HG03354 (cell line): ENCODE results near the gene UBE4B.
"Not testable (repeated sequence)": the region's sequence is repeated elsewhere in the genome, so short reads cannot be mapped to it uniquely, and the experiment has no call there.

Experiments used
- ATAC-seq: cut with Tn5 transposase; IDR thresholded peaks from one replicate; pipeline ENCODE4 v1.9.1; 2021; ENCODE audit warnings: mild to moderate bottlenecking; ENCODE audit not compliant: unreplicated experiment, poor library complexity, severe bottlenecking

UBE4B gene

GRCh38 chr1:10032590-10033358, at the start of gene UBE4B:
Gene UBE4B (plus strand): TSS chr1:10032958. CDS start chr1:10033671, 713 bp downstream.
- peak; percentile 96 for ATAC-seq

GRCh38 chr1:9984253-9984652, 48.5 kb upstream of the UBE4B start:
- ATAC-seq: no peak

GRCh38 chr1:9985001-9985400, 47.8 kb upstream of the UBE4B start:
- ATAC-seq: no peak

GRCh38 chr1:9989773-9990172, 43.0 kb upstream of the UBE4B start:
- ATAC-seq: no peak

GRCh38 chr1:9990944-9991343, 41.8 kb upstream of the UBE4B start:
- ATAC-seq: no peak

- no peak for ATAC-seq
Observed at GRCh38 chr1:9992910-9993309, 39.8 kb upstream of the UBE4B start.

- ATAC-seq: no peak
Observed at GRCh38 chr1:9993561-9994075, 39.1 kb upstream of the UBE4B start.

- ATAC-seq: no peak
Observed at GRCh38 chr1:9996624-9997582, 35.9 kb upstream of the UBE4B start, which contains the start of gene RBP7. Gene RBP7 (plus strand): TSS chr1:9997228. CDS start chr1:9997259, 31 bp downstream.

GRCh38 chr1:10001016-10001665, 31.6 kb upstream of the UBE4B start:
- ATAC-seq: no peak

GRCh38 chr1:10005248-10005647, 27.5 kb upstream of the UBE4B start:
- not testable (repeated sequence) for ATAC-seq

- no peak for ATAC-seq
Observed at GRCh38 chr1:10007169-10007568, 25.6 kb upstream of the UBE4B start.

- ATAC-seq: no peak
Observed at GRCh38 chr1:10014016-10014415, 18.7 kb upstream of the UBE4B start.

- ATAC-seq: no peak
Observed at GRCh38 chr1:10019561-10019960, 13.2 kb upstream of the UBE4B start.

- ATAC-seq: no peak
Observed at GRCh38 chr1:10020086-10020485, 12.7 kb upstream of the UBE4B start.

GRCh38 chr1:10020678-10021077, 12.1 kb upstream of the UBE4B start:
- ATAC-seq: not testable (repeated sequence)

GRCh38 chr1:10021992-10022391, 10.8 kb upstream of the UBE4B start:
- ATAC-seq: not testable (repeated sequence)

GRCh38 chr1:10022656-10023055, 10.1 kb upstream of the UBE4B start:
- no peak for ATAC-seq

GRCh38 chr1:10025354-10025753, 7.4 kb upstream of the UBE4B start:
- ATAC-seq: no peak

- no peak for ATAC-seq
Observed at GRCh38 chr1:10027027-10027426, 5.7 kb upstream of the UBE4B start.

GRCh38 chr1:10028956-10029500, 3.7 kb upstream of the UBE4B start:
- ATAC-seq: not testable (repeated sequence)
